HG02623 (cell line): ENCODE results near the gene SHISA7.

Experiments
- ATAC-seq: cut with Tn5 transposase; IDR thresholded peaks from one replicate; pipeline ENCODE4 v1.9.1; 2021; ENCODE audit warnings: moderate library complexity; ENCODE audit not compliant: unreplicated experiment

SHISA7 gene

GRCh38 chr19:55464039-55464661, 21.1 kb upstream of the SHISA7 start:
- no peak for ATAC-seq

GRCh38 chr19:55463583-55464031, 20.5 kb upstream of the SHISA7 start:
- ATAC-seq = no peak

- ATAC-seq = no peak
These were observed 19.6 kb upstream of the SHISA7 start for GRCh38 chr19:55462722-55463121.

GRCh38 chr19:55461974-55462626, 19.0 kb upstream of the SHISA7 start:
- ATAC-seq = no peak

- ATAC-seq = peak; percentile 86
These were observed 18.3 kb upstream of the SHISA7 start, which contains the start of gene ISOC2 for GRCh38 chr19:55461259-55461973. ISOC2 (minus strand) TSS chr19:55461642; CDS start chr19:55456486, 5,156 bp downstream.

GRCh38 chr19:55460670-55461258, 17.7 kb upstream of the SHISA7 start:
- ATAC-seq = no peak

- ATAC-seq = no peak
These were observed 17.0 kb upstream of the SHISA7 start for GRCh38 chr19:55459950-55460657.

GRCh38 chr19:55459551-55459949, 16.4 kb upstream of the SHISA7 start:
- ATAC-seq = no peak

- no peak for ATAC-seq
These were observed 14.8 kb upstream of the SHISA7 start for GRCh38 chr19:55457683-55458457.

GRCh38 chr19:55456347-55456746, 13.2 kb upstream of the SHISA7 start:
- ATAC-seq = no peak

GRCh38 chr19:55455576-55456235, 12.6 kb upstream of the SHISA7 start:
- ATAC-seq = no peak

GRCh38 chr19:55454787-55455243, 11.7 kb upstream of the SHISA7 start:
- ATAC-seq = no peak

- ATAC-seq = no peak
These were observed 10.6 kb upstream of the SHISA7 start for GRCh38 chr19:55453511-55454260.

- no peak for ATAC-seq
These were observed 9.7 kb upstream of the SHISA7 start for GRCh38 chr19:55452749-55453346.

GRCh38 chr19:55451965-55452748, 9.1 kb upstream of the SHISA7 start:
- no peak for ATAC-seq

- ATAC-seq = no peak
These were observed 8.3 kb upstream of the SHISA7 start for GRCh38 chr19:55451163-55451964.

- ATAC-seq = no peak
These were observed 6.4 kb upstream of the SHISA7 start for GRCh38 chr19:55449469-55449868.
